SK-N-MC (cell line): ENCODE measurements around the gene PRPF40B.

Experiments
- EZH2 ChIP-seq: fragments of 200-600 bp; sonication (generic); IDR thresholded peaks from one replicate; pipeline ENCODE4 v1.6.1; 2017; ENCODE audit warnings: antibody characterized with exemption
- POLR2AphosphoS5 ChIP-seq: IDR thresholded peaks from 2 replicates; pipeline ENCODE4 v1.6.1; 2012; ENCODE audit warnings: mild to moderate bottlenecking, low read depth, low read length, borderline replicate concordance

DNA sequence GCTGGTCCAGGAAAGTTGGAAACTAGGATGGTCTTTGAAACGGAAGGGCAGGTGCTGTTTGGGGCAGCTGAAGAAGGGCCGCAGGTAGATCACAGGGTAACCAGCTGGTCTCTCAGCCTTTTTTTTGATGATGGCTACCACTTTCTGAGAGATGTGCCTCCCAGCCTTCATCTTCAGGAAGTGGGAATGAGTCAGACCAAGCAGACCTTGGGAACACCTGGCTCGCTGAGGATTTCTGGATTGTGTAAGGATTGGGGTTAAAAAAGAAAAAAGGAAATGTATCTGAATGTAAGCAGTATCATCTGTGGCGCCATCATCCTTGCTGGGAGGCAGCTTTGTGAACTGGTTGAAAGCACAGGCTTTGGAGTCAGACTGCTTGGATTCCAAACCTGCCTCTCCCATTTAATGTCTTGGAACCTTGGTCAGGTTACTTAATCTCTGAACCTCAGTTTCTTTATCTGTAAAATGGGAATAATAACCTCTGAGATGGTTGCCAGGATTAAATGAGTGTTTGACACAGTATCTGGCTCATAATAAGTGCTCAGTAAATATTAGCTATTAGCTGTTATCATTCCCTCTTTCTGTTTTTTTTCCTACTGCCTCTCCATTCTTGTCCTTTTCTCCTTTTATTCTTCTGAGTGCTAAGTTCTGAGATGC, 1.7 kb downstream of the PRPF40B start:
- TF ChIP-seq EZH2, result no peak
- TF ChIP-seq POLR2AphosphoS5, result no peak
